ACC112 (cell line): Measurements from ENCODE around the gene CCL11.

Experiments
- H2AFZ ChIP-seq: fragments of 200-600 bp; sonication (generic); one replicate; pipeline ENCODE4 v1.6.0; 2017; ENCODE audit warnings: antibody characterized with exemption, low read length; ENCODE audit not compliant: unreplicated experiment
- H3K27ac ChIP-seq: fragments of 200-600 bp; sonication (generic); 2 replicates; pipeline ENCODE4 v1.5.1; 2014; ENCODE audit warnings: low read depth, mild to moderate bottlenecking, antibody characterized with exemption, low read length, moderate library complexity
- H3K27me3 ChIP-seq: fragments of 200-600 bp; sonication (generic); 2 replicates; pipeline ENCODE4 v1.6.1; 2014; ENCODE audit warnings: mild to moderate bottlenecking, antibody characterized with exemption, low read length, moderate library complexity, mixed read lengths; ENCODE audit not compliant: insufficient read depth
- H3K36me3 ChIP-seq: fragments of 200-600 bp; sonication (generic); 2 replicates; pipeline ENCODE4 v1.6.1; 2016; ENCODE audit warnings: mild to moderate bottlenecking, antibody characterized with exemption, low read length, moderate library complexity, mixed read lengths; ENCODE audit not compliant: insufficient read depth
- H3K4me1 ChIP-seq: fragments of 200-600 bp; sonication (generic); one replicate; pipeline ENCODE4 v1.6.1; 2016; ENCODE audit warnings: low read length, mixed read lengths; ENCODE audit not compliant: insufficient read depth, unreplicated experiment, control insufficient read depth
- H3K4me3 ChIP-seq: fragments of 200-600 bp; sonication (generic); 2 replicates; pipeline ENCODE4 v1.5.1; 2014; ENCODE audit warnings: mild to moderate bottlenecking, low read depth, low read length
- H3K79me2 ChIP-seq: fragments of 200-600 bp; sonication (generic); one replicate; pipeline ENCODE4 v1.6.0; 2016; ENCODE audit warnings: low read length; ENCODE audit not compliant: control insufficient read depth, unreplicated experiment, insufficient read depth

The CCL11 gene

GRCh38 chr17:34337701-34338100 is 52.2 kb downstream of the CCL11 start:
- no peak overlapping the region for H2AFZ ChIP-seq
- no peaks in the 10 kb centered on the region for H3K36me3 ChIP-seq
- peaks cover 16% of the 10 kb centered on the region; the same call in 1 of the 2 replicates for H3K27me3 ChIP-seq
- H3K27ac ChIP-seq, result no peak overlapping the region
- H3K79me2 ChIP-seq, result no peaks in the 10 kb centered on the region
- no peaks in the 10 kb centered on the region for H3K4me1 ChIP-seq
- no peak overlapping the region for H3K4me3 ChIP-seq
